K562 (cell line): ENCODE data around the gene FAM217B.

ENCODE experiments used
- CTCF ChIP-seq, 3 experiments: IDR thresholded peaks in 2 of 3; conservative IDR thresholded peaks in 1 of 3; 2 replicates each; pipeline ENCODE4 v1.5.1; 2011 to 2012; ENCODE audit warnings: low read length in 3 of 3, mild to moderate bottlenecking in 3 of 3, control low read depth in 2 of 3, improper control_type of control experiment in 1 of 3, inconsistent platforms in 1 of 3, low read depth in 1 of 3, mixed read lengths in 1 of 3, moderate library complexity in 1 of 3; ENCODE audit not compliant: insufficient read depth in 2 of 3
- POLR2A ChIP-seq: fragments of 450-650 bp; conservative IDR thresholded peaks from 2 replicates; pipeline ENCODE4 v1.6.1; 2016
- ZBTB17 ChIP-seq: fragments of 450-650 bp; formaldehyde crosslinking; IDR thresholded peaks from 2 replicates; pipeline ENCODE4 v1.4.0; 2020; ENCODE audit warnings: mild to moderate bottlenecking
- ZNF184 ChIP-seq: sonication (generic); formaldehyde crosslinking; IDR thresholded peaks from 2 replicates; pipeline ENCODE4 v1.5.0; 2020; ENCODE audit warnings: missing genetic modification reagents

GRCh38 chr20:59955131-59955796 is 15.1 kb downstream of the FAM217B start:
- TF ChIP-seq ZNF184 (CRISPR knock-in tag), result no peak
- peak; percentile 50 to 68 (median 65); a peak in 5 of 6 replicates for TF ChIP-seq CTCF (IDR thresholded peaks at IDR 0.05 in 2 of 3, conservative IDR thresholded peaks at IDR 0.05 in 1 of 3; ENCODE audit: insufficient read depth in 2 of 3, low read depth in 1 of 3, low read length in 3 of 3)
- TF ChIP-seq POLR2A, result no peak
- no peak for TF ChIP-seq ZBTB17 (CRISPR knock-in tag)
